ENCODE measurements around the gene ASMTL. TPM values are rescaled to one million over a fixed set of nuclear protein-coding genes. Genes with fewer than 3 reads are reported as not detected.
"Not testable (repeated sequence)": the region's sequence is repeated elsewhere in the genome, so short reads cannot be mapped to it uniquely, and the experiment has no call there.

The ASMTL gene
- total and polyA plus RNA-seq, 2 of the 13 experiments (the other 11 are each of a cell fraction or from before 2014, with no cell fraction given): 5.6 to 16.3 TPM

- H4K20me1 ChIP-seq (ENCODE audit: insufficient read depth, low read length); CTCF ChIA-PET (ENCODE audit: low intra/inter-chr PET ratio, low total read pairs); intact Hi-C loops (cut with micrococcal nuclease; ENCODE audit: unreplicated experiment); POLR2A ChIA-PET; H3K27ac ChIP-seq (ENCODE audit: extremely low read length, insufficient read depth, low read length); in situ Hi-C loops (cut with HindIII; ENCODE audit: extremely low pct_ligation_motif_present, low pct_unique_long_range_greater_than_20kb); H3K79me2 ChIP-seq (ENCODE audit: insufficient read depth, low read length); FAIRE-seq; H3K27me3 ChIP-seq (ENCODE audit: control insufficient read depth in 1 of 2, insufficient read depth in 2 of 2, low read length in 2 of 2); ATAC-seq; H3K9me3 ChIP-seq (ENCODE audit: low read length); DNase-seq (ENCODE audit: low spot score); BruUV-seq (replicated peaks); H2AFZ ChIP-seq (ENCODE audit: low read length); H3K4me2 ChIP-seq (ENCODE audit: low read depth, low read length); H3K9ac ChIP-seq (ENCODE audit: insufficient read depth, low read depth, low read length); H3K4me3 ChIP-seq (replicated peaks in 1 of 3; ENCODE audit: insufficient read depth in 1 of 3, low read depth in 2 of 3, low read length in 3 of 3); TF ChIP-seq FOXP1 (CRISPR knock-in tag; IDR thresholded peaks at IDR 0.05): not testable (repeated sequence)
- H3K4me1 ChIP-seq (ENCODE audit: insufficient read depth, low read length): peaks cover 15% of the 10 kb centered on the region
- WGBS (ENCODE audit: low lambda C conversion rate): 98% methylated on average over 3 of the region's 3 CpGs
- TF ChIP-seq FOXP1 (IDR thresholded peaks at IDR 0.05) (0 out of 2 replicates have a peak, but pooled peaks have one; percentile 2), NBN (conservative IDR thresholded peaks at IDR 0.05) (0 out of 2 replicates have a peak, but pooled peaks have one; percentile 37), IKZF1 (IDR thresholded peaks at IDR 0.05) (0 out of 2 replicates have a peak, but pooled peaks have one; percentile 12)
- TF ChIP-seq, protein P1, sequence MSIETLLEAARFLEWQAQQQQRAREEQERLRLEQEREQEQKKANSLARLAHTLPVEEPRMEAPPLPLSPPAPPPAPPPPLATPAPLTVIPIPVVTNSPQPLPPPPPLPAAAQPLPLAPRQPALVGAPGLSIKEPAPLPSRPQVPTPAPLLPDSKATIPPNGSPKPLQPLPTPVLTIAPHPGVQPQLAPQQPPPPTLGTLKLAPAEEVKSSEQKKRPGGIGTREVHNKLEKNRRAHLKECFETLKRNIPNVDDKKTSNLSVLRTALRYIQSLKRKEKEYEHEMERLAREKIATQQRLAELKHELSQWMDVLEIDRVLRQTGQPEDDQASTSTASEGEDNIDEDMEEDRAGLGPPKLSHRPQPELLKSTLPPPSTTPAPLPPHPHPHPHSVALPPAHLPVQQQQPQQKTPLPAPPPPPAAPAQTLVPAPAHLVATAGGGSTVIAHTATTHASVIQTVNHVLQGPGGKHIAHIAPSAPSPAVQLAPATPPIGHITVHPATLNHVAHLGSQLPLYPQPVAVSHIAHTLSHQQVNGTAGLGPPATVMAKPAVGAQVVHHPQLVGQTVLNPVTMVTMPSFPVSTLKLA (IDR thresholded peaks at IDR 0.05): 0 out of 2 replicates have a peak, but pooled peaks have one; percentile 4
- peaks cover 8 to 53% of the 10 kb centered on the region in 2 experiments; a peak in 4 of 5 replicates for H3K36me3 ChIP-seq (replicated peaks in 1 of 2; ENCODE audit: control insufficient read depth in 1 of 2, insufficient read depth in 2 of 2, low read length in 2 of 2)
These were observed 48.8 kb downstream of the ASMTL start for GRCh38 chrX:1403867-1404266.

DNA sequence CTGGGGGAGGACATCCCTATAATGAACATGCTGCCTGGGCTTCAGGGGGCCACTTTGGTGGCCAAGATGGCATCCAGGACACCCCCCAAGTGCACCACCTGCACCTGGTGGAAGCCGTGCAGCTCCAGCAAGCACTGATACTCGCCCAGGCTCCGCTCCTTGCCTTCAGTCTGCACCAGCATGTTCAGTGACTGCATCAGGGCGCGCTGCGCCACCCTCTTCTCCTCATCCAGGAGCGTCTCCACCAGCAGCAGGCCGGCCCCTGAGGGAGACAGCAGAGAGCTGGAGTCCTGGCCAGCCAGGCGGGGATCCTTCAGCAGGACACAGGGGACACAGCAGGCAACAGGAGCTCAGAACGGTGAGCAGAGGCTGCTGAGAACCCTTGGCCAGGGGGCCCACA lies 49.5 kb downstream of the ASMTL start:
- H3K36me3 ChIP-seq (replicated peaks in 1 of 2; ENCODE audit: control insufficient read depth in 1 of 2, insufficient read depth in 2 of 2, low read length in 2 of 2): peaks cover 8 to 53% of the 10 kb centered on the region in 2 experiments; a peak in 4 of 5 replicates
- FAIRE-seq (no peak), ATAC-seq (no peak), DNase-seq (ENCODE audit: low spot score) (no peak)
- ChIA-PET CTCF (ENCODE audit: low intra/inter-chr PET ratio, low total read pairs) (no interaction called here), POLR2A (no interaction called here)
- intact Hi-C loops (cut with micrococcal nuclease; ENCODE audit: unreplicated experiment) (no loop called here), in situ Hi-C loops (cut with HindIII; ENCODE audit: extremely low pct_ligation_motif_present, low pct_unique_long_range_greater_than_20kb) (no loop called here)
- H3K4me3 ChIP-seq (replicated peaks in 1 of 3; ENCODE audit: insufficient read depth in 1 of 3, low read depth in 2 of 3, low read length in 3 of 3): no peak overlapping the region
- no peak overlapping the region for H3K27ac ChIP-seq (ENCODE audit: extremely low read length, insufficient read depth, low read length)
- H3K27me3 ChIP-seq (ENCODE audit: control insufficient read depth in 1 of 2, insufficient read depth in 2 of 2, low read length in 2 of 2): no peaks in the 10 kb centered on the region
- BruUV-seq (replicated peaks): no TSS peak
- 100% methylated on average over 2 of the region's 10 CpGs for WGBS (ENCODE audit: low lambda C conversion rate)
- H3K4me1 ChIP-seq (ENCODE audit: insufficient read depth, low read length): peaks cover 15% of the 10 kb centered on the region
- H2AFZ ChIP-seq (ENCODE audit: low read length): no peak overlapping the region
- no peaks in the 10 kb centered on the region for H3K79me2 ChIP-seq (ENCODE audit: insufficient read depth, low read length)
- H4K20me1 ChIP-seq (ENCODE audit: insufficient read depth, low read length): no peaks in the 10 kb centered on the region
- TF ChIP-seq ZNF530 (CRISPR knock-in tag; IDR thresholded peaks at IDR 0.05; ENCODE audit: low read depth): no peak
- TF ChIP-seq NR2F6 (IDR thresholded peaks at IDR 0.05): no peak
- TF ChIP-seq NR2F6 (CRISPR knock-in tag; IDR thresholded peaks at IDR 0.05): no peak
- no peak for TF ChIP-seq ZNF891 (CRISPR knock-in tag; IDR thresholded peaks at IDR 0.05)
- TF ChIP-seq ZBTB1 (CRISPR knock-in tag; IDR thresholded peaks at IDR 0.05; ENCODE audit: borderline replicate concordance): no peak
- TF ChIP-seq AGO2 (optimal IDR thresholded peaks at IDR 0.05; ENCODE audit: low read depth, low read length): peak; percentile 89
- no peak for TF ChIP-seq PHF5A (CRISPR knock-in tag; IDR thresholded peaks at IDR 0.05; ENCODE audit: low read depth, unreplicated experiment)
- H3K4me2 ChIP-seq (ENCODE audit: low read depth, low read length): no peak overlapping the region
- no peak overlapping the region for H3K9ac ChIP-seq (ENCODE audit: insufficient read depth, low read depth, low read length)
- H3K9me3 ChIP-seq (ENCODE audit: low read length): no peaks in the 10 kb centered on the region
